A549 (cell line): ENCODE results near the gene ORC4. TPM values are rescaled to one million over a fixed set of nuclear protein-coding genes. Genes with fewer than 3 reads are reported as not detected.

Experiments
- ATAC-seq, 2 experiments: fragments of 200-7000 bp in 1 of 2; fragments of >200 bp in 1 of 2; cut with Nextera tagmentation in 1 of 2; cut with Tn5 transposase in 1 of 2; 3 replicates each; pipeline versions ENCODE4 v1.8.0 to v1.9.1; 2018 to 2020; ENCODE audit warnings: mild to moderate bottlenecking in 1 of 2, moderate library complexity in 1 of 2
- CTCF ChIA-PET: fragments of 300-600 bp; sonication (Branson Sonifier 250); formaldehyde crosslinking; extraction: SDS; loops from one replicate; lab custom pipeline; 2021; ENCODE audit warnings: antibody characterized with exemption, inconsistent platforms; lab: Yijun Ruan, JAX
- POLR2A ChIA-PET: fragments of 350-600 bp; formaldehyde crosslinking; extraction: SDS; loops from one replicate; lab custom pipeline; 2021; ENCODE audit warnings: antibody characterized with exemption, inconsistent platforms; lab: Yijun Ruan, JAX
- DNase-seq, 2 experiments: peaks; one replicate each; pipeline versions ENCODE4 v3.0.0 to v3.0.0-alpha.2; 2011 to 2016; ENCODE audit warnings: low read depth in 1 of 2, low spot score in 1 of 2
- FAIRE-seq: peaks from 2 replicates; lab custom pipeline; 2011; peaks lifted over from hg19 to GRCh38; lab: Jason Lieb, UNC
- H3K27ac ChIP-seq, 2 experiments: fragments of >200 bp; sonication (Bioruptor Twin); formaldehyde crosslinking; 3 replicates each; pipeline ENCODE4 v1.5.1; 2016 to 2017
- H3K4me1 ChIP-seq: fragments of >200 bp; sonication (Bioruptor Twin); formaldehyde crosslinking; 3 replicates; pipeline ENCODE4 v1.6.1; 2016
- H3K4me2 ChIP-seq: fragments of >200 bp; sonication (Bioruptor Twin); formaldehyde crosslinking; 3 replicates; pipeline ENCODE4 v1.6.1; 2016
- H3K4me3 ChIP-seq: fragments of >200 bp; sonication (Bioruptor Twin); formaldehyde crosslinking; 3 replicates; pipeline ENCODE4 v1.5.1; 2016
- H3K9me3 ChIP-seq: fragments of >200 bp; sonication (Bioruptor Twin); formaldehyde crosslinking; 3 replicates; pipeline ENCODE4 v1.6.1; 2016
- ATOH8 ChIP-seq: fragments of 250-450 bp; sonication (Bioruptor Pico); IDR thresholded peaks from 2 replicates; pipeline ENCODE4 v1.5.0; 2020; ENCODE audit warnings: low read depth, mild to moderate bottlenecking, moderate library complexity
- BCL3 ChIP-seq: fragments of >200 bp; sonication (Bioruptor Twin); formaldehyde crosslinking; IDR thresholded peaks from 3 replicates; pipeline ENCODE4 v1.6.1; 2016
- CEBPB ChIP-seq, 2 experiments: fragments of >200 bp in 1 of 2; sonication (Bioruptor Twin) in 1 of 2; formaldehyde crosslinking in 1 of 2; IDR thresholded peaks; 2 replicates each; pipeline ENCODE4 v1.6.1; 2012 to 2016
- CTCF ChIP-seq: fragments of >200 bp; sonication (Bioruptor Twin); formaldehyde crosslinking; IDR thresholded peaks from 3 replicates; pipeline ENCODE4 v1.5.1; 2016
- E2F6 ChIP-seq: IDR thresholded peaks from 2 replicates; pipeline ENCODE4 v1.6.1; 2012; ENCODE audit warnings: low read depth, borderline replicate concordance
- EHMT2 ChIP-seq: fragments of 200-600 bp; sonication (generic); IDR thresholded peaks from 2 replicates; pipeline ENCODE4 v1.6.1; 2016; ENCODE audit warnings: antibody characterized with exemption, low read depth, mild to moderate bottlenecking, moderate library complexity
- ESRRA ChIP-seq: fragments of 150-350 bp; IDR thresholded peaks from 2 replicates; pipeline ENCODE4 v1.6.1; 2014; ENCODE audit warnings: mild to moderate bottlenecking, low read length, borderline replicate concordance
- GATA3 ChIP-seq: IDR thresholded peaks from 2 replicates; pipeline ENCODE4 v1.6.1; 2012; ENCODE audit warnings: borderline replicate concordance
- HES2 ChIP-seq: fragments of >200 bp; sonication (Bioruptor Twin); formaldehyde crosslinking; IDR thresholded peaks from 2 replicates; pipeline ENCODE4 v1.6.1; 2016
- HMGXB4 ChIP-seq: fragments of 250-450 bp; sonication (Bioruptor Pico); IDR thresholded peaks from 2 replicates; pipeline ENCODE4 v1.5.0; 2021; ENCODE audit warnings: mild to moderate bottlenecking, moderate library complexity, borderline replicate concordance
- KDM5A ChIP-seq: fragments of 200-600 bp; sonication (generic); IDR thresholded peaks from 2 replicates; pipeline ENCODE4 v1.6.1; 2016; ENCODE audit warnings: antibody characterized with exemption, mild to moderate bottlenecking
- MAFK ChIP-seq: fragments of 450-650 bp; IDR thresholded peaks from 2 replicates; pipeline ENCODE4 v1.6.1; 2014; ENCODE audit not compliant: partially characterized antibody
- NPAS2 ChIP-seq: fragments of 250-450 bp; sonication (Bioruptor Pico); IDR thresholded peaks from 2 replicates; pipeline ENCODE4 v1.8.0; 2022; ENCODE audit warnings: mild to moderate bottlenecking, moderate library complexity, borderline replicate concordance
- NR3C1 ChIP-seq: fragments of >200 bp; sonication (Bioruptor Twin); formaldehyde crosslinking; IDR thresholded peaks from 3 replicates; pipeline ENCODE4 v1.6.1; 2017
- PBX3 ChIP-seq: IDR thresholded peaks from 2 replicates; pipeline ENCODE4 v1.6.1; 2012
- RAD21 ChIP-seq, 2 experiments: fragments of >200 bp in 1 of 2; sonication (Bioruptor Twin) in 1 of 2; formaldehyde crosslinking in 1 of 2; IDR thresholded peaks in 1 of 2; conservative IDR thresholded peaks in 1 of 2; 2 replicates in 1 of 2; 3 replicates in 1 of 2; pipeline ENCODE4 v1.6.1; 2012 to 2018; ENCODE audit warnings: inconsistent platforms in 1 of 2
- ZC3H11A ChIP-seq: fragments of 450-650 bp; IDR thresholded peaks from 2 replicates; pipeline ENCODE4 v1.6.1; 2014; ENCODE audit warnings: antibody characterized with exemption, mild to moderate bottlenecking
- WGBS: methylation state at CpG from one replicate; pipeline ENCODE4 v1.1.6; 2017; ENCODE audit errors: missing lambda C conversion rate; 5-methylcytosine and 5-hydroxymethylcytosine counted together
- polyA plus RNA-seq, 4 experiments: library from polyadenylated mRNA; depleted of rRNA in 3 of 4; stranded (reverse); fragments of >200 nt; fragmentation: RNase III in 1 of 4; extraction: RNeasy Plus Mini Kit Qiagen cat#74134 plus additional on column Dnase treatment in 1 of 4; gene quantifications; 2 replicates in 3 of 4; 3 replicates in 1 of 4; pipeline ENCODE4 v1.2.3, GENCODE V29; 2011 to 2017

The ORC4 gene
- polyA plus RNA-seq, 2 of the 4 experiments (the other 2 are of a cell fraction) = 38.5 to 99.1 TPM

- no peak for TF ChIP-seq E2F6
- no peak for TF ChIP-seq CEBPB (IDR thresholded peaks at IDR 0.05)
- TF ChIP-seq, all 56 proteins: peak for 0
- ChIA-PET POLR2A (no interaction called here), CTCF (interaction anchor here (1.1 to 1.5 kb wide), 2 partner anchors 575 to 1056 kb away, joined by 3 to 7 read pairs; no protein-coding TSS in a partner anchor)
- Histone ChIP-seq H3K4me2 (no peak overlapping the region), H3K9me3 (no peaks in the 10 kb centered on the region), H3K4me1 (no peaks in the 10 kb centered on the region), H3K4me3 (no peak overlapping the region), H3K27ac (no peak overlapping the region)
- FAIRE-seq (no peak), DNase-seq (no peak), ATAC-seq (no peak)
Observed at GRCh38 chr2:147933931-147934330, 86.6 kb downstream of the ORC4 start.

GRCh38 chr2:147927053-147927588 lies 93.4 kb downstream of the ORC4 start:
- Histone ChIP-seq H3K9me3 (no peaks in the 10 kb centered on the region), H3K4me2 (no peak overlapping the region), H3K27ac (no peak overlapping the region), H3K4me1 (no peaks in the 10 kb centered on the region), H3K4me3 (no peak overlapping the region)
- FAIRE-seq (no peak), ATAC-seq (peak in 1 of 2 experiments; percentile 25; a peak in 1 of 6 replicates), DNase-seq (no peak)
- 88% methylated on average over 4 of the region's 4 CpGs for WGBS
- CTCF ChIA-PET = interaction anchor here (1.0 to 1.1 kb wide), 2 partner anchors 10 to 582 kb away, joined by 3 read pairs; no protein-coding TSS in a partner anchor
- TF ChIP-seq BCL3 = no peak
- no peak for TF ChIP-seq PBX3
- no peak for TF ChIP-seq NPAS2 (CRISPR knock-in tag)
- TF ChIP-seq CEBPB (IDR thresholded peaks at IDR 0.05) = peak in 1 of 2 experiments; percentile 6; a peak in 1 of 4 replicates
- POLR2A ChIA-PET = no interaction called here

- Histone ChIP-seq H3K4me1 (no peaks in the 10 kb centered on the region), H3K9me3 (no peaks in the 10 kb centered on the region), H3K27ac (no peak overlapping the region), H3K4me2 (no peak overlapping the region)
- no peak for DNase-seq
- TF ChIP-seq HES2 = no peak
- TF ChIP-seq, all 56 proteins: peak for 0
- H3K4me3 ChIP-seq = no peak overlapping the region
- FAIRE-seq (no peak), ATAC-seq (no peak)
- POLR2A ChIA-PET = no interaction called here
- CTCF ChIA-PET = no interaction called here
Observed at GRCh38 chr2:147925886-147926285, 94.7 kb downstream of the ORC4 start.

GRCh38 chr2:147924647-147925046 lies 95.9 kb downstream of the ORC4 start:
- Histone ChIP-seq H3K4me3 (no peak overlapping the region), H3K27ac (no peak overlapping the region), H3K4me2 (no peak overlapping the region), H3K9me3 (no peaks in the 10 kb centered on the region), H3K4me1 (no peaks in the 10 kb centered on the region)
- ChIA-PET CTCF (interaction anchor here (0.8 to 1.1 kb wide), 2 partner anchors 13 to 585 kb away, joined by 3 to 4 read pairs; no protein-coding TSS in a partner anchor), POLR2A (no interaction called here)
- ATAC-seq = no peak
- 92% methylated on average over 3 of the region's 3 CpGs for WGBS
- DNase-seq = no peak
- FAIRE-seq = no peak
- TF ChIP-seq HMGXB4 (no peak), EHMT2 (no peak), ATOH8 (CRISPR knock-in tag) (no peak), ZC3H11A (no peak), KDM5A (no peak), RAD21 (conservative IDR thresholded peaks at IDR 0.05 in 1 of 2, IDR thresholded peaks at IDR 0.05 in 1 of 2) (no peak), PBX3 (no peak), ESRRA (no peak), CTCF (no peak), MAFK (no peak), BCL3 (no peak), NR3C1 (no peak), GATA3 (no peak)
